ENCODE measurements around the gene SOX13.

SOX13 gene

DNA sequence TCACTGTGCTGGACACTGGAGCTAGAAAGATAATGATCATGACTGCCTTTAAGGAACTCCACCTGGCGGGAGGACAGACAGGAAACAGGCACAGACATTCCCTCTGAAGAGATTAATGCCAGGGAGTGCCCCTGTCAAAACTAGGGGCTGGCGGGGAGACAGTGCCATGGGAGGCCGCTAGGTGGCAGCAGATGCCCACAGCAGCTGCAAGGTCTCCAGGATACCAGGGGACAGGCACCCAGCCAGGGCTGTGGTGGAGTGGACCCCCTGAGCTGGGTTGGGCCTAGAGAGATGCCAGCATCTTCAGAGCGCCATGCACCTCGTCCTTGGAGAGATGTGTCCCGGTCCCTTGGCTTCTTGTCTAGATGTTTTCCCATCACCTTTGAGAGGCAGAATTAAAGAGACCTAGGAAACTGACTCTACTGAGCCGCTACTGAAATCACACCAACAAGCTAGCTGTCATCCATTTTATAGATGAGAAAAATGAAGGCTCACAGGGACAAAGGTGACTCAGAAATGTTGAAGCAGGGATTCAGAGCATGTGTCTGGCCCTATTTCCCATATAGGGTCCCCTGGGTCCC lies 89.7 kb downstream of the SOX13 start:
- Mint-ChIP-seq H3K27me3 (peaks cover 34 to 56% of the 10 kb centered on the region in 2 donors), H3K4me3 (no peak overlapping the region), H3K27ac (peak overlapping the region; percentile 56), H3K36me3 (no peaks in the 10 kb centered on the region), H3K4me1 (peaks cover 5 to 7% of the 10 kb centered on the region in 2 donors), H3K9me3 (peaks cover 0 to 3% of the 10 kb centered on the region in 2 donors)
- ATAC-seq (replicated peaks), result peak; percentile 93 to 97
- DNase-seq, result peak; percentile 67

DNA sequence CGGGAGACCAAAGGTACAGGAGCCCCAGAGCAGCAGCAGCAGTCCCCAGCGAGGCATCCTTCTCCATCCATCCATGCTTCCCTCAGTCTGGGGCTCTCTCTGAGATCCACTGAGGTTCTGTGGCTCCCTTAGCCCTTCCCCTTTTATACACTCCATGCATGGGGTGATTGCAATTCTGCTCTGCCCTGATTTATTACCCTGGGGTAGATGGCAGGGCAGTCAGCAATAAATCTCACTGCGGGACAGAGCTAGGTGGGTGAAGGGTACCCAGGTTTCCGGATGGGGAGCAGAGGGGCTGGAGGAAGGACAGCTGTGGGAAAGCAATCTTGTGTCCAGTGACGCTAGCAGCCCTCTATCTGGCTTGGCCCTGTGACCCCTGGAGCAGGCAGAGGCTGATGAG lies 93.3 kb downstream of the SOX13 start, which contains the start of gene REN:
Gene REN, minus strand, starts transcription at position 119 of the 400 bp plus-strand sequence. Its CDS starts 44 bp downstream, at position 75.
- Mint-ChIP-seq H3K4me3 (no peak within 1 kb of the TSS), H3K27ac (no peak within 1 kb of the TSS), H3K9me3 (peaks cover 7 to 13% of the 10 kb centered on the region in 2 donors), H3K36me3 (no peaks in the 10 kb centered on the region), H3K4me1 (peaks cover 0 to 2% of the 10 kb centered on the region in 2 donors), H3K27me3 (peaks cover 19 to 31% of the 10 kb centered on the region in 2 donors)
- ATAC-seq (replicated peaks) (no peak), DNase-seq (no peak)

DNA sequence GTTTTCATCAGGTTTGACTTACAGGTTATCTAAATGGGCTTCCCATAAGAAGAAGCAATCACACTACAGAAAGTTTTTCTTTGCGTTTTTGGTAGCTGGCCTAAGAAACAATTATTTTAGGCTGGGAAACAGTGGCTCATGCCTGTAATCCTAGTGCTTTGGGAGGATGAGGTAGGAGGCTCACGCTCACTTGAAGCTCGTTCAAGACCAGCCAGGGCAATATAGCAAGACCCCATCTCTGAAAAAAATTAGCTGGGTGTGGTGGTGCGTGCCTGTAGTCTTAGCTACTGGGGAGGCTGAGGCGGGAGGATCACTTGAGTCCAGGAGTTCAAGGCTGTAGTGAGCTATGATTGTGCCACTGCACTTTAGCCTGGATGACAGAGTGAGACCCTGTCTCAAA lies 94.8 kb downstream of the SOX13 start:
- Mint-ChIP-seq H3K9me3 (peaks cover 10 to 19% of the 10 kb centered on the region in 2 donors), H3K27me3 (peaks cover 16 to 27% of the 10 kb centered on the region in 2 donors), H3K36me3 (peaks cover 0 to 3% of the 10 kb centered on the region in 2 donors), H3K4me1 (no peaks in the 10 kb centered on the region), H3K27ac (no peak overlapping the region), H3K4me3 (no peak overlapping the region)
- ATAC-seq (replicated peaks) (no peak), DNase-seq (no peak)

DNA sequence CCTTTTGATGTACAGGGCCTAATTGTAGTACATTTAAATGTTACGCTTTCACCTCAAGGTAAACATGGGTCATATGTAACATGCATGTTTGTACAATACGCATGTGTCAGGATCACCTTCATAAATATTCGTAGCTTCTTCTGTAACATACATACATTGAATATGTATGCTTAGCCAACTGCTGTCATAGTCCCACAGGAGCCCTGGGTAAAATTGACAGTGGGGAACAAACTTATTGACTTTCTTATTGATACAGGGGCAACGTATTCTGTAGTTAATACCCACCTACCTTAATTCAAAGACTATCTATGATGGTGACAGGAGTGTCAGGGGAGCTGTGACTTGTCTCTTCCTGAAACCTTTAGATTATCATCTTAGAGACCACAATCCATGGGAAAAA lies 96.9 kb downstream of the SOX13 start:
- Mint-ChIP-seq H3K27ac (no peak overlapping the region), H3K36me3 (peaks cover 0 to 6% of the 10 kb centered on the region in 2 donors), H3K4me1 (no peaks in the 10 kb centered on the region), H3K27me3 (peaks cover 19 to 22% of the 10 kb centered on the region in 2 donors), H3K9me3 (peaks cover 14 to 20% of the 10 kb centered on the region in 2 donors), H3K4me3 (no peak overlapping the region)
- DNase-seq (no peak), ATAC-seq (replicated peaks) (no peak)

DNA sequence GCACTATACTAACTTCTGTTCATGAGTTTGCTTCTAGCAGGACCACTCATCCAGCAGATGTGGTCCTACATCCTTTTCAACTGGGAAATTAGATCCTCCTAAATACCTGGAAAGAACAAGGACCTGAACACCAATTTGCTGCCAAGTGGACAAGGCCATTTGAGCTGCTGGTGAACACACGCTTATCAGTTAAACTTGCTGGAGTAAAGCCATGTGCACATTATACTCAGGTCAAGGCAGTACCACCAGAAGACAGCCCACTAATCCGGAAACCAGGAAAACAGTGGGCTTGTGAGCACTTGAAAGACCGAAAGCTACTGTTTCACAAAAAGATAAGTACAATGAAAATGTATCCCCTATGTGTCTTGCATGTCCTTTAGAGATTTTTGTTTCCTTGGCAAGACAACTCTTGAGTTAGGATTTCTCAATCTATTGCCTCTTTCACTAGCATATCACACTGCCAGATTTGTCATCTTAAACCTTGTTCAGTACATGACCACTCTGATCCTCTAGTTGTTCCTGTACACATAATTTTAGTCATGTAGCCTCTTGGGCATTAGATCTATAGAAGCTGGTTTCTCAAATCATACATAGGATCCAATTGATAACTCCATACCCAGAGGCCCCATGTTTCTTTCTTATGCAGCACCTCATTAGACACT lies 97.7 kb downstream of the SOX13 start:
- H3K4me3 Mint-ChIP-seq, result no peak overlapping the region
- H3K27me3 Mint-ChIP-seq, result peaks cover 14 to 15% of the 10 kb centered on the region in 2 donors
- H3K9me3 Mint-ChIP-seq, result peaks cover 14 to 20% of the 10 kb centered on the region in 2 donors
- no peak for DNase-seq
- no peaks in the 10 kb centered on the region for H3K4me1 Mint-ChIP-seq
- H3K27ac Mint-ChIP-seq, result no peak overlapping the region
- no peak for ATAC-seq (replicated peaks)
- peaks cover 0 to 6% of the 10 kb centered on the region in 2 donors for H3K36me3 Mint-ChIP-seq

DNA sequence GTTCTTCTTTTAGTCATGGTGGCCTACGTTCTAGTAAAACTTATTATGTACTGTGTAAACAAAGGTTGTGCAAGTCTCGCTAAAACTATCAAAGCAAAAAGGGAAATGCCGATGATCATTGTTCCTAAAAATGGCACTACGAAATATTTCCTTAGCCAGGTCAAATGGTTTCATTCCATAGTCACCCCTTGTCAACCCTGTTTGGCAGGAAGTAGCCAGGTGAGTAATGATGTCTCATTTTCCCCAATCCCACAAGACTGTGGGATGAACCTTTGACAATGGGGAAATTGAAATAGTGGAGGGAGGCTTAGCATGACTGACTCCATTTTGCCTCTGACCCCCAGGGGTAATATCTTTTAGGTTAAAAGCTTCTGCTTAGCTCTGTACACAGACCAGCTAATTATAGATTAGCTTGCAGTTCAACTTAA lies 98.8 kb downstream of the SOX13 start:
- no peak for DNase-seq
- ATAC-seq (replicated peaks), result no peak
- Mint-ChIP-seq H3K36me3 (peaks cover 0 to 6% of the 10 kb centered on the region in 2 donors), H3K27me3 (peaks cover 6 to 7% of the 10 kb centered on the region in 2 donors), H3K4me3 (no peak overlapping the region), H3K9me3 (peaks cover 14 to 20% of the 10 kb centered on the region in 2 donors), H3K4me1 (no peaks in the 10 kb centered on the region), H3K27ac (no peak overlapping the region)

DNA sequence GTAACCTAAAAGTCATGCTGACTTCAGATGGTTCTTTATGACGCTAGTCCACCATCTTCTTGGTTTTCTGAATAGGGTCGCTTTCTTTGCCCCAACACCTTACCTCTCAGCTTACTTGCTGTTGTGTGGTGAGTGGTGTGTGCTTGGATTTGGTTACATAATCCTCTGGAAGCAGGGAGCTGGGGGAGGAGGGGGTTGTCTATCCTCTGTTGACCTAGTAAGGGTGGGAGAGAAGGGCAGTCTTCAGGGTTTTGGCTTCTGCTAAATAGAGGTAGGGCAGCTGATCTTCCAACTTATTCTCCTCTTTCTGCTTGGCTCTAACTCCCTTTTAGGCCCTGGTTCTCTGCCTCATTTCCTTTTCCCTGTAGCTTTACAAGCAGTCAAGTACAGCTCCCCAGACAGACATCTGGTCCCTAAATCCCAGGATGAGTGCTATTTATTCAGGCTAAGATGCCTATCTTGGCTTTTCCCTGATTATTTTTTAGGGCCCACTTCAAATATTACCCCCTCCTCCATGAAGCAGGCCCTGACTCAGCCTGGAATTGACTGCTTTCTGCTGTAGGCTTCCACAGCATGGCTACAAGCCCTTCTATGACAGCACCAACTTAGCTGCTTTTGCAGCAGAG lies 99.6 kb downstream of the SOX13 start:
- Mint-ChIP-seq H3K36me3 (peaks cover 0 to 6% of the 10 kb centered on the region in 2 donors), H3K27ac (no peak overlapping the region), H3K4me1 (no peaks in the 10 kb centered on the region), H3K27me3 (peaks cover 1 to 3% of the 10 kb centered on the region in 2 donors), H3K4me3 (no peak overlapping the region), H3K9me3 (peaks cover 14 to 18% of the 10 kb centered on the region in 2 donors)
- ATAC-seq (replicated peaks) (no peak), DNase-seq (no peak)

DNA sequence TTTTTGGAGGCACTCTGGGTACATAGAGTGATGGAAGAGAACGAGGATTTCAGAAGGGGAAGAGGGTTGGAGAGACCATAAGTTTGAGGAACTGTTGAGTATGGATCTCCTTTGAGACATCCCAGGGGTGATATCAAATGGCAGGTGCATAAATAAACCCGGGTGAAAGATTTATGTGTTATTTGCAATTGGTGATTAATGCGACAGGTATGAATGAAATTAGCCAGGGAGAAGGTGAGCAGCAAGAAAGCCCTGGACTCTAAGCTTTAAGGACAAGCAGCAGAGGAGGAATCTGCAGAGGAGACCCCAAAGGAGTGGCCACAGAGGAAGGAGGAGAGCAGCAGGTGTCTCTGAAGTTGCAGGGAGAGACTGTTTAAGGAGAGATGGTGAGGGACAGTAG lies 102.0 kb downstream of the SOX13 start:
- Mint-ChIP-seq H3K4me1 (no peaks in the 10 kb centered on the region), H3K27me3 (peaks cover 0 to 3% of the 10 kb centered on the region in 2 donors), H3K4me3 (no peak overlapping the region), H3K36me3 (peaks cover 0 to 6% of the 10 kb centered on the region in 2 donors), H3K9me3 (peaks cover 11% of the 10 kb centered on the region in 2 donors), H3K27ac (no peak overlapping the region)
- no peak for ATAC-seq (replicated peaks)
- DNase-seq, result no peak

DNA sequence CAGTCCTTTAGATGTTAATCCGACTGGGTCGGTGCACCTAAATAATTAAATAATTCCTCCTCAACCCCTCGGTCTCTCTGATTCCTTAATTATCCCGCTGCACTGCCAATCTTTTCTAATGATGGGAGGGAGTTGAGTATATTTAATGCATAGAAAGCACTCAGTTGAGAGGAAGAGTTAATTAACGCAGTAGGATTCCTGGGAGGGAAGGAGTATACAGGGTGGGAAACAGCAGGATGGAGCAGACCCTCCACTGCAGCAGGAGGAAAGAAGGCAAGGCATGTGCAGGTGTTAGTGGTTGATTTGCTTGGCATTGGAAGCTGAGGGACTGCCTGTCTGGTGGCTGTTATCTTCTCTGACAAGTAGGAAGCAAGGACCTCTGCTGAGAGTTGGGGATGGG lies 103.1 kb downstream of the SOX13 start:
- Mint-ChIP-seq H3K27ac (no peak overlapping the region), H3K9me3 (peaks cover 7 to 8% of the 10 kb centered on the region in 2 donors), H3K4me1 (no peaks in the 10 kb centered on the region), H3K36me3 (peaks cover 0 to 6% of the 10 kb centered on the region in 2 donors), H3K27me3 (peaks cover 0 to 3% of the 10 kb centered on the region in 2 donors), H3K4me3 (no peak overlapping the region)
- ATAC-seq (replicated peaks) (no peak), DNase-seq (no peak)

DNA sequence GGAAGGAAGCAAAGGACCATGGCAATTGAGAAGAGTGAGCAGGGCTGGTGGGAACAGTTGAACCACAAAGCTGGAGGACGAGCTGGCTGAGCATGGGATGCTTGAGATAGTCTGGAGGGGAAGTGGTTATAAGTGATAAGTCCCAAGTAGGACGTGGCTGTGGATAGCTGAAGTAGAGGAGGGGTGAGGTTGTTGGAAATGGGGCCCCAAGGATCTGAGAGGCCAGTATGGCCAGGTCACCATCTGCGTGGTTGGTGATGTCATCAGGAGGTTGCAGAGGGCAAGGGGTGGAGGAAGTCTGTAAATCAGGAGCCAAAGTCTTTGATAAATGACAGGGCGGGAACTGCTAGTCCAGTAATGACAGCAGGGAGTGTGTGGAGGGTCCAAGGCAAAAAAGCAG lies 104.2 kb downstream of the SOX13 start:
- no peak overlapping the region for H3K27ac Mint-ChIP-seq
- no peak for ATAC-seq (replicated peaks)
- peaks cover 0 to 3% of the 10 kb centered on the region in 2 donors for H3K27me3 Mint-ChIP-seq
- peaks cover 4 to 5% of the 10 kb centered on the region in 2 donors for H3K9me3 Mint-ChIP-seq
- DNase-seq, result no peak
- H3K36me3 Mint-ChIP-seq, result peaks cover 0 to 2% of the 10 kb centered on the region in 2 donors
- H3K4me1 Mint-ChIP-seq, result no peaks in the 10 kb centered on the region
- H3K4me3 Mint-ChIP-seq, result no peak overlapping the region
